Right forelimb (tissue), 1 donor: Measurements from ENCODE around the gene KIAA0408.

ENCODE experiments used
- DNase-seq: peaks from one replicate; pipeline ENCODE4 v3.0.0-alpha.2; 2018

Gene KIAA0408

GRCh38 chr6:127459231-127459641, at the start of gene KIAA0408:
TSS of gene KIAA0408 (minus strand) at chr6:127459389. CDS start at chr6:127453981, 5,408 bp downstream.
- peak; percentile 72 for DNase-seq

GRCh38 chr6:127506894-127507293, 47.7 kb upstream of the KIAA0408 start:
- DNase-seq, result no peak

- no peak for DNase-seq
Measured at GRCh38 chr6:127503022-127503421, 43.8 kb upstream of the KIAA0408 start.

- no peak for DNase-seq
Measured at GRCh38 chr6:127497410-127497809, 38.2 kb upstream of the KIAA0408 start.

GRCh38 chr6:127496471-127496870, 37.3 kb upstream of the KIAA0408 start:
- no peak for DNase-seq

GRCh38 chr6:127494240-127494767, 35.1 kb upstream of the KIAA0408 start:
- DNase-seq, result no peak

- no peak for DNase-seq
Measured at GRCh38 chr6:127489248-127489647, 30.1 kb upstream of the KIAA0408 start.

- no peak for DNase-seq
Measured at GRCh38 chr6:127486934-127487333, 27.7 kb upstream of the KIAA0408 start.

- DNase-seq, result no peak
Measured at GRCh38 chr6:127484212-127484863, 25.1 kb upstream of the KIAA0408 start.

- no peak for DNase-seq
Measured at GRCh38 chr6:127483399-127484055, 24.3 kb upstream of the KIAA0408 start.

- no peak for DNase-seq
Measured at GRCh38 chr6:127482325-127482724, 23.1 kb upstream of the KIAA0408 start.

GRCh38 chr6:127481628-127482027, 22.4 kb upstream of the KIAA0408 start:
- DNase-seq, result no peak

GRCh38 chr6:127481111-127481510, 21.9 kb upstream of the KIAA0408 start:
- DNase-seq, result no peak

- no peak for DNase-seq
Measured at GRCh38 chr6:127477658-127478057, 18.5 kb upstream of the KIAA0408 start.

- peak; percentile 40 for DNase-seq
Measured at GRCh38 chr6:127475823-127476176, 16.6 kb upstream of the KIAA0408 start.

GRCh38 chr6:127475135-127475822, 16.1 kb upstream of the KIAA0408 start:
- DNase-seq, result peak; percentile 43

GRCh38 chr6:127471379-127472255, 12.4 kb upstream of the KIAA0408 start:
- DNase-seq, result no peak

GRCh38 chr6:127468936-127469335, 9.7 kb upstream of the KIAA0408 start:
- no peak for DNase-seq

- DNase-seq, result no peak
Measured at GRCh38 chr6:127466416-127466815, 7.2 kb upstream of the KIAA0408 start.

GRCh38 chr6:127464881-127465459, 5.8 kb upstream of the KIAA0408 start:
- peak; percentile 61 for DNase-seq

- DNase-seq, result peak; percentile 60
Measured at GRCh38 chr6:127464161-127464880, 5.1 kb upstream of the KIAA0408 start.

GRCh38 chr6:127463056-127463455, 3.9 kb upstream of the KIAA0408 start:
- DNase-seq, result no peak
